ENCODE measurements around the gene CT83.

- TF ChIP-seq GATA3 (IDR thresholded peaks at IDR 0.05; ENCODE audit: low read depth, low read length) (no peak), GATA2 (IDR thresholded peaks at IDR 0.05; ENCODE audit: low read depth, low read length) (no peak)
Observed at GRCh38 chrX:116493271-116493670, 30.5 kb upstream of the CT83 start.

All from SH-SY5Y (cell line).